K562 treated with DMSO at 1 percent for 4 hours (cell line): ENCODE measurements around the gene PI4K2B. TPM values are rescaled to one million over a fixed set of nuclear protein-coding genes. Genes with fewer than 3 reads are reported as not detected.

Experiments
- total RNA-seq: library from RNA; unstranded; fragments of 300-600 nt; gene quantifications from 2 replicates; pipeline ENCODE4 v1.2.3, GENCODE V29; 2022; ENCODE audit not compliant: insufficient read depth

The PI4K2B gene
- 7.9 and 9.2 TPM in 2 replicates for total RNA-seq

GRCh38 chr4:25233737-25234389, at the start of gene PI4K2B:
TSS of gene PI4K2B (plus strand) at chr4:25234033. CDS start at chr4:25234164, 131 bp downstream.

GRCh38 chr4:25312496-25313200, 78.8 kb downstream of the PI4K2B start, which contains the start of gene ZCCHC4:
TSS of gene ZCCHC4 (plus strand) at chr4:25312774. CDS start at chr4:25312810, 36 bp downstream.

Other genes starting within 250 kb of the PI4K2B start
- not detected in 2 replicates for gene LGI2, start 203.1 kb upstream of the PI4K2B start, total RNA-seq
- gene SEPSECS, start 73.6 kb upstream of the PI4K2B start, total RNA-seq, result 3.5 and 9.4 TPM in 2 replicates
- gene ZCCHC4, start 78.7 kb downstream of the PI4K2B start, total RNA-seq, result 6.5 and 7.0 TPM in 2 replicates
- 6.7 and 8.1 TPM in 2 replicates for gene ANAPC4, start 143.2 kb downstream of the PI4K2B start, total RNA-seq